Measurements from ENCODE around the gene ATAD3A.

GRCh38 chr1:1567891-1568291 lies 55.9 kb downstream of the ATAD3A start:
- TF ChIP-seq CTCF (IDR thresholded peaks at IDR 0.05), result no peak
- no peak for TF ChIP-seq POLR2A (IDR thresholded peaks at IDR 0.05)
